ENCODE data around the gene KANSL1L.

Gene KANSL1L

GRCh38 chr2:210063306-210063705 is 107.9 kb downstream of the KANSL1L start:
- no peak for DNase-seq (ENCODE audit: low spot score)

- no peak for DNase-seq (ENCODE audit: low spot score)
Observed at GRCh38 chr2:210055825-210056224, 115.4 kb downstream of the KANSL1L start.

- DNase-seq (ENCODE audit: low spot score): no peak
Observed at GRCh38 chr2:210054696-210055095, 116.5 kb downstream of the KANSL1L start.

- no peak for DNase-seq (ENCODE audit: low spot score)
Observed at GRCh38 chr2:210050885-210051284, 120.3 kb downstream of the KANSL1L start.

GRCh38 chr2:210049831-210050230 is 121.4 kb downstream of the KANSL1L start:
- DNase-seq (ENCODE audit: low spot score): no peak

- DNase-seq (ENCODE audit: low spot score): no peak
Observed at GRCh38 chr2:210046851-210047500, 124.2 kb downstream of the KANSL1L start.

GRCh38 chr2:210038078-210038477 is 133.1 kb downstream of the KANSL1L start:
- DNase-seq (ENCODE audit: low spot score): no peak

GRCh38 chr2:210035679-210036078 is 135.5 kb downstream of the KANSL1L start:
- DNase-seq (ENCODE audit: low spot score): no peak

GRCh38 chr2:210034087-210034683 is 137.0 kb downstream of the KANSL1L start:
- no peak for DNase-seq (ENCODE audit: low spot score)

- DNase-seq (ENCODE audit: low spot score): no peak
Observed at GRCh38 chr2:210028178-210028577, 143.0 kb downstream of the KANSL1L start.

- no peak for DNase-seq (ENCODE audit: low spot score)
Observed at GRCh38 chr2:210027608-210028007, 143.6 kb downstream of the KANSL1L start.

- no peak for DNase-seq (ENCODE audit: low spot score)
Observed at GRCh38 chr2:210022824-210023223, 148.4 kb downstream of the KANSL1L start.

- DNase-seq (ENCODE audit: low spot score): no peak
Observed at GRCh38 chr2:210020138-210020537, 151.1 kb downstream of the KANSL1L start.

- no peak for DNase-seq (ENCODE audit: low spot score)
Observed at GRCh38 chr2:210009896-210010295, 161.3 kb downstream of the KANSL1L start.

- no peak for DNase-seq (ENCODE audit: low spot score)
Observed at GRCh38 chr2:210009126-210009525, 162.1 kb downstream of the KANSL1L start.

GRCh38 chr2:210007895-210008294 is 163.3 kb downstream of the KANSL1L start:
- DNase-seq (ENCODE audit: low spot score): no peak

GRCh38 chr2:210004881-210005280 is 166.3 kb downstream of the KANSL1L start:
- DNase-seq (ENCODE audit: low spot score): no peak

GRCh38 chr2:210003359-210003758 is 167.8 kb downstream of the KANSL1L start:
- DNase-seq (ENCODE audit: low spot score): no peak

- DNase-seq (ENCODE audit: low spot score): peak; percentile 95
Observed at GRCh38 chr2:210002158-210003157, 168.8 kb downstream of the KANSL1L start, which contains the start of gene RPE. Gene RPE (plus strand): TSS chr2:210002638. CDS start chr2:210002662, 24 bp downstream.

- DNase-seq (ENCODE audit: low spot score): no peak
Observed at GRCh38 chr2:210000464-210001324, 170.5 kb downstream of the KANSL1L start.

- DNase-seq (ENCODE audit: low spot score): no peak
Observed at GRCh38 chr2:209998596-209998995, 172.6 kb downstream of the KANSL1L start.

GRCh38 chr2:209993968-209994367 is 177.2 kb downstream of the KANSL1L start:
- DNase-seq (ENCODE audit: low spot score): no peak

Data from D341Med (cell line).